NCI-H460 (cell line): Measurements from ENCODE around the gene PLXDC1. TPM values are rescaled to one million over a fixed set of nuclear protein-coding genes. Genes with fewer than 3 reads are reported as not detected.
"Not testable (repeated sequence)": the region's sequence is repeated elsewhere in the genome, so short reads cannot be mapped to it uniquely, and the experiment has no call there.

Source experiments
- DNase-seq: peaks from one replicate; pipeline ENCODE4 v3.0.0-alpha.2; 2016; ENCODE audit warnings: low read depth; ENCODE audit errors: extremely low read depth
- total RNA-seq: library from RNA; depleted of rRNA; stranded (reverse); fragments of >200 nt; shearing (Covaris generic); gene quantifications from 2 replicates; pipeline ENCODE4 v1.2.3, GENCODE V29; 2014

The PLXDC1 gene
- total RNA-seq, 1 experiment from 2014 or later = 0.10 TPM

- DNase-seq = no peak
These were observed 78.1 kb downstream of the PLXDC1 start for GRCh38 chr17:39073353-39073752.

- DNase-seq = no peak
These were observed 79.9 kb downstream of the PLXDC1 start for GRCh38 chr17:39071573-39071972.

GRCh38 chr17:39069114-39069756 lies 82.2 kb downstream of the PLXDC1 start:
- peak; percentile 29 for DNase-seq

GRCh38 chr17:39064819-39065218 lies 86.6 kb downstream of the PLXDC1 start:
- no peak for DNase-seq

- DNase-seq = no peak
These were observed 87.1 kb downstream of the PLXDC1 start for GRCh38 chr17:39064374-39064773.

GRCh38 chr17:39063681-39064069 lies 87.8 kb downstream of the PLXDC1 start:
- no peak for DNase-seq

GRCh38 chr17:39062846-39063680 lies 88.4 kb downstream of the PLXDC1 start:
- DNase-seq = no peak

- no peak for DNase-seq
These were observed 92.9 kb downstream of the PLXDC1 start for GRCh38 chr17:39058524-39058923.

- no peak for DNase-seq
These were observed 93.7 kb downstream of the PLXDC1 start for GRCh38 chr17:39057701-39058206.

GRCh38 chr17:39054111-39054645 lies 97.3 kb downstream of the PLXDC1 start:
- DNase-seq = no peak

GRCh38 chr17:39052423-39052822 lies 99.0 kb downstream of the PLXDC1 start:
- not testable (repeated sequence) for DNase-seq

GRCh38 chr17:39051001-39051585 lies 100.3 kb downstream of the PLXDC1 start:
- no peak for DNase-seq

- no peak for DNase-seq
These were observed 105.3 kb downstream of the PLXDC1 start for GRCh38 chr17:39045948-39046679.

GRCh38 chr17:39036009-39036408 lies 115.4 kb downstream of the PLXDC1 start:
- no peak for DNase-seq

- DNase-seq = not testable (repeated sequence)
These were observed 115.9 kb downstream of the PLXDC1 start for GRCh38 chr17:39035578-39035977.

GRCh38 chr17:39028690-39029089 lies 122.7 kb downstream of the PLXDC1 start:
- DNase-seq = no peak

- no peak for DNase-seq
These were observed 123.9 kb downstream of the PLXDC1 start for GRCh38 chr17:39027455-39028035.

- DNase-seq = no peak
These were observed 124.4 kb downstream of the PLXDC1 start for GRCh38 chr17:39026980-39027451.

GRCh38 chr17:39026346-39026745 lies 125.1 kb downstream of the PLXDC1 start:
- DNase-seq = not testable (repeated sequence)

- DNase-seq = no peak
These were observed 128.5 kb downstream of the PLXDC1 start for GRCh38 chr17:39022924-39023323.
